Mesothelial cell of epicardium (in vitro differentiated cells): Measurements from ENCODE around the gene TAS2R3. TPM values are rescaled to one million over a fixed set of nuclear protein-coding genes. Genes with fewer than 3 reads are reported as not detected.
A peak's percentile ranks its signal among the peaks of the same experiment; 100 is the strongest.
"Not testable (repeated sequence)": the region's sequence is repeated elsewhere in the genome, so short reads cannot be mapped to it uniquely, and the experiment has no call there.

Experiments
- DNase-seq, 2 experiments: peaks; one replicate each; pipeline ENCODE4 v3.0.0; 2021; ENCODE audit warnings: low spot score in 2 of 2; ENCODE audit not compliant: unreplicated experiment in 2 of 2
- H3K27ac Mint-ChIP-seq: 2 replicates; pipeline ENCODE4 v1.8.0; 2021; ENCODE audit warnings: mixed read lengths
- H3K27me3 Mint-ChIP-seq: 2 replicates; pipeline ENCODE4 v1.8.0; 2021; ENCODE audit warnings: low read depth, mixed read lengths
- H3K36me3 Mint-ChIP-seq: 2 replicates; pipeline ENCODE4 v1.8.0; 2021; ENCODE audit warnings: mixed read lengths
- H3K4me1 Mint-ChIP-seq: 2 replicates; pipeline ENCODE4 v1.8.0; 2021; ENCODE audit warnings: mixed read lengths
- H3K4me3 Mint-ChIP-seq: 2 replicates; pipeline ENCODE4 v1.8.0; 2021; ENCODE audit warnings: mild to moderate bottlenecking, moderate library complexity, mixed read lengths
- H3K9me3 Mint-ChIP-seq: 2 replicates; pipeline ENCODE4 v1.8.0; 2021; ENCODE audit warnings: mixed read lengths
- CTCF ChIP-seq: fragments of 200-600 bp; sonication (generic); IDR thresholded peaks from one replicate; pipeline ENCODE4 v1.5.0; 2021; ENCODE audit warnings: antibody characterized with exemption; ENCODE audit not compliant: unreplicated experiment
- total RNA-seq: library from RNA; stranded (reverse); gene quantifications from 3 replicates; pipeline ENCODE4 v1.2.1, GENCODE V29; 2021

TAS2R3 gene
- total RNA-seq, 1 donor from 2014 or later, result 5.0 TPM

DNA sequence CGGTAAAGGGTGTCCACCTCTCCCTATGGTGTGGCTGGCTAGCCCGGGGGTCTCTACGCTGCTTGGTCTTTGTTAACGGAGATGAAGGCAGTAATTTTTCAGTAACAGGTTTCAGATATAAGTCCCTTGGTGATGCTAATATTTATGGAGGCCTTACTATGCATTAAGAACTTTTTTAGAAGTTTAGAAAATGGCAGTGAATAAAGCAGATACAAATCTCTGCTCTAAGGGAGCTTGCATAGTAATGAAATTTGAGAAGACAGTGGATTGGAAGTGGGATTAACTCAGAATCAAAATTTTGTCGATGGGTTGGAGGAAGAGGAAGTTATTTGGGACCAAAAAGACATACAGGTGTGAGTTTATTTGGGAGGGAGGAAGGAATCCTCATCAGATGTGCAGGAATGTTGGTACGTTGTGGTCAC is 25.3 kb upstream of the TAS2R3 start:
- DNase-seq, result no peak
- Mint-ChIP-seq H3K9me3 (no peaks in the 10 kb centered on the region), H3K27ac (peak overlapping the region; percentile 99), H3K4me3 (peak overlapping the region; percentile 97), H3K36me3 (peaks cover 14% of the 10 kb centered on the region), H3K4me1 (peaks cover 27% of the 10 kb centered on the region), H3K27me3 (no peaks in the 10 kb centered on the region)
- no peak for TF ChIP-seq CTCF

DNA sequence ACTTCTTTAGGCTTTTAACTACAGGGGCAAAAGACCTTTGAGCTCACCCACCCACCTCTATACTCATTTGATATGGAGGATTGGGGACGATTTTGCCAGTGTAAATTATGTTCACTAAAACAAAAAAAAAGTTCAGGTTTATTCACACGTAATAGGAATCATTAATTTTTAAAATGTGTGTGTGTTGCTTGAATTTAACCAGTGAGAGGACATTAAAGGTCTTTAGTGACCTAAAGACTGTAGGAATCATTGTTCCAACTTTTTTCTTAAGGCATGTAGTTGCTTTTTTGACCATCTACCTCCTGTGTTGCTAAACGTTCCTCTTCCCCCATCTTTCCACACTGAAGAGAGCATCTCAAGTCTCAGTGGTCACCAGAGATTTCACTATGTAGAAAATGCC is 24.6 kb upstream of the TAS2R3 start:
- Mint-ChIP-seq H3K4me3 (peak overlapping the region; percentile 97), H3K27me3 (no peaks in the 10 kb centered on the region), H3K4me1 (peaks cover 27% of the 10 kb centered on the region), H3K27ac (peak overlapping the region; percentile 25), H3K36me3 (peaks cover 21% of the 10 kb centered on the region), H3K9me3 (no peaks in the 10 kb centered on the region)
- DNase-seq, result no peak
- no peak for TF ChIP-seq CTCF

GRCh38 chr7:141742229-141742628 is 21.7 kb upstream of the TAS2R3 start:
- Mint-ChIP-seq H3K4me1 (peaks cover 24% of the 10 kb centered on the region), H3K4me3 (no peak overlapping the region), H3K27ac (no peak overlapping the region), H3K9me3 (no peaks in the 10 kb centered on the region), H3K27me3 (no peaks in the 10 kb centered on the region), H3K36me3 (peaks cover 32% of the 10 kb centered on the region)
- no peak for DNase-seq
- TF ChIP-seq CTCF, result no peak

- peaks cover 42% of the 10 kb centered on the region for H3K36me3 Mint-ChIP-seq
- no peaks in the 10 kb centered on the region for H3K9me3 Mint-ChIP-seq
- H3K4me1 Mint-ChIP-seq, result peaks cover 11% of the 10 kb centered on the region
- TF ChIP-seq CTCF, result no peak
- no peak for DNase-seq
- H3K27ac Mint-ChIP-seq, result no peak overlapping the region
- H3K27me3 Mint-ChIP-seq, result no peaks in the 10 kb centered on the region
- H3K4me3 Mint-ChIP-seq, result no peak overlapping the region
Observed at GRCh38 chr7:141744131-141744530, 19.8 kb upstream of the TAS2R3 start.

DNA sequence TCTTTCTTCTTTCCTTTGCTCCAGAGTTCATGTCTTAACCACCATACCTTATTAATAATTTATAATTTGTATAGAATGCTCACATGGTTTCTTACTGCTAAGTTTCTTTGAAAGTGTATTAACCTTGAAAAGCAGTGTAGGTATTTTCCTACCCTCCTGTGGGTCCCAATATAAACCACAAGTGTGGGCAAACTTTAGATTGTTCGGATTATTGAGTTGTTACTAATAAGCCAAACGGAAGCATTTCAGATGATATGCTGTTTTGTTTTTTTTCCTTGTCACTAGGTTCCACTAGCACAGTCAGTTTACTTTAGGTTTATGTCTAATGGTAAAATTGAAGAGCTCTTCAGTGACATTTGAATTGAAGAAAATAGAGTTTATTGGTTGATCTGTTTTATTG is 15.5 kb upstream of the TAS2R3 start:
- peaks cover 69% of the 10 kb centered on the region for H3K36me3 Mint-ChIP-seq
- DNase-seq, result no peak

GRCh38 chr7:141751904-141752303 is 12.0 kb upstream of the TAS2R3 start:
- H3K27me3 Mint-ChIP-seq, H3K4me1 Mint-ChIP-seq, H3K4me3 Mint-ChIP-seq, DNase-seq, H3K27ac Mint-ChIP-seq: not testable (repeated sequence)
- Mint-ChIP-seq H3K36me3 (peaks cover 75% of the 10 kb centered on the region), H3K9me3 (peaks cover 42% of the 10 kb centered on the region)

More for the DNA sequence above, 15.5 kb upstream of the TAS2R3 start:
- no peak for TF ChIP-seq CTCF
- no peaks in the 10 kb centered on the region for H3K4me1 Mint-ChIP-seq
- H3K27ac Mint-ChIP-seq, result no peak overlapping the region
- no peaks in the 10 kb centered on the region for H3K27me3 Mint-ChIP-seq
- peaks cover 31% of the 10 kb centered on the region for H3K9me3 Mint-ChIP-seq
- H3K4me3 Mint-ChIP-seq, result no peak overlapping the region
